ENCODE measurements around the gene ZFHX2. TPM values are rescaled to one million over a fixed set of nuclear protein-coding genes. Genes with fewer than 3 reads are reported as not detected.

ZFHX2 gene
- polyA plus RNA-seq, 1 donor from 2014 or later = 0.72 TPM

GRCh38 chr14:23557521-23557920 is 6.0 kb upstream of the ZFHX2 start:
- H4K20me1 ChIP-seq (ENCODE audit: insufficient read depth) = no peaks in the 10 kb centered on the region
- no peaks in the 10 kb centered on the region for H3K9me3 ChIP-seq (ENCODE audit: low read length)
- peak overlapping the region; percentile 97 for H3K9ac ChIP-seq (ENCODE audit: low read length)
- no peak overlapping the region for H3K27ac ChIP-seq (ENCODE audit: low read length)
- peak overlapping the region; percentile 97 for H3K4me2 ChIP-seq (ENCODE audit: low read length)
- H3F3A ChIP-seq (ENCODE audit: insufficient read depth, low read length, poor library complexity, severe bottlenecking) = no peaks in the 10 kb centered on the region
- no peaks in the 10 kb centered on the region for H3K27me3 ChIP-seq (ENCODE audit: insufficient read depth, low read depth, low read length)
- peak overlapping the region; percentile 95 for H3K4me3 ChIP-seq (ENCODE audit: low read length)
- H3K9me2 ChIP-seq (ENCODE audit: insufficient read depth, low read length) = no peaks in the 10 kb centered on the region
- no peaks in the 10 kb centered on the region for H3K36me3 ChIP-seq (ENCODE audit: insufficient read depth, low read length)
- peaks cover 20% of the 10 kb centered on the region for H3K79me2 ChIP-seq (replicated peaks; ENCODE audit: insufficient read depth, low read length)
- TF ChIP-seq MXI1 (conservative IDR thresholded peaks at IDR 0.05; ENCODE audit: poor library complexity, severe bottlenecking) = no peak
- TF ChIP-seq EZH2 (IDR thresholded peaks at IDR 0.05; ENCODE audit: borderline replicate concordance, insufficient read depth, low read length, poor library complexity, severe bottlenecking) = no peak
- TF ChIP-seq CTCF (IDR thresholded peaks at IDR 0.05; ENCODE audit: poor library complexity, severe bottlenecking) = no peak
- TF ChIP-seq RAD21 (conservative IDR thresholded peaks at IDR 0.05) = no peak
- no peak for TF ChIP-seq POLR2AphosphoS5 (IDR thresholded peaks at IDR 0.05)
- no peak for TF ChIP-seq REST (IDR thresholded peaks at IDR 0.05; ENCODE audit: borderline replicate concordance)
- TF ChIP-seq SMC3 (conservative IDR thresholded peaks at IDR 0.05; ENCODE audit: poor library complexity) = no peak
- TF ChIP-seq EP300 (conservative IDR thresholded peaks at IDR 0.05; ENCODE audit: poor library complexity, severe bottlenecking) = no peak
- TF ChIP-seq TAF1 (IDR thresholded peaks at IDR 0.05; ENCODE audit: low read depth) = no peak
- no peak overlapping the region for H2AFZ ChIP-seq (ENCODE audit: low read depth, low read length)

- H2AFZ ChIP-seq (ENCODE audit: low read depth, low read length) = no peak overlapping the region
- peak overlapping the region; percentile 89 for H3K27ac ChIP-seq (ENCODE audit: low read length)
- no peaks in the 10 kb centered on the region for H3F3A ChIP-seq (ENCODE audit: insufficient read depth, low read length, poor library complexity, severe bottlenecking)
- peak overlapping the region; percentile 97 for H3K4me2 ChIP-seq (ENCODE audit: low read length)
- no peaks in the 10 kb centered on the region for H3K9me3 ChIP-seq (ENCODE audit: low read length)
- no peak for TF ChIP-seq MXI1 (conservative IDR thresholded peaks at IDR 0.05; ENCODE audit: poor library complexity, severe bottlenecking)
- no peak for TF ChIP-seq SMC3 (conservative IDR thresholded peaks at IDR 0.05; ENCODE audit: poor library complexity)
- no peak for TF ChIP-seq TAF1 (IDR thresholded peaks at IDR 0.05; ENCODE audit: low read depth)
- TF ChIP-seq POLR2AphosphoS5 (IDR thresholded peaks at IDR 0.05) = no peak
- no peak for TF ChIP-seq EP300 (conservative IDR thresholded peaks at IDR 0.05; ENCODE audit: poor library complexity, severe bottlenecking)
- no peak for TF ChIP-seq EZH2 (IDR thresholded peaks at IDR 0.05; ENCODE audit: borderline replicate concordance, insufficient read depth, low read length, poor library complexity, severe bottlenecking)
- TF ChIP-seq CTCF (IDR thresholded peaks at IDR 0.05; ENCODE audit: poor library complexity, severe bottlenecking) = no peak
- no peak for TF ChIP-seq RAD21 (conservative IDR thresholded peaks at IDR 0.05)
- no peak for TF ChIP-seq REST (IDR thresholded peaks at IDR 0.05; ENCODE audit: borderline replicate concordance)
- H3K4me3 ChIP-seq (ENCODE audit: low read length) = peak overlapping the region; percentile 95
- H3K36me3 ChIP-seq (ENCODE audit: insufficient read depth, low read length) = no peaks in the 10 kb centered on the region
- no peaks in the 10 kb centered on the region for H4K20me1 ChIP-seq (ENCODE audit: insufficient read depth)
- no peaks in the 10 kb centered on the region for H3K27me3 ChIP-seq (ENCODE audit: insufficient read depth, low read depth, low read length)
- no peaks in the 10 kb centered on the region for H3K9me2 ChIP-seq (ENCODE audit: insufficient read depth, low read length)
- H3K79me2 ChIP-seq (replicated peaks; ENCODE audit: insufficient read depth, low read length) = peaks cover 20% of the 10 kb centered on the region
- peak overlapping the region; percentile 97 for H3K9ac ChIP-seq (ENCODE audit: low read length)
Measured at GRCh38 chr14:23556700-23557440, 5.3 kb upstream of the ZFHX2 start.
